SK-N-SH (cell line): ENCODE measurements around the gene TMEM143. TPM values are rescaled to one million over a fixed set of nuclear protein-coding genes. Genes with fewer than 3 reads are reported as not detected.

Experiments
- CTCF ChIA-PET: fragments of 300-600, 350-600 bp; formaldehyde crosslinking; extraction: SDS; loops from one replicate; lab custom pipeline; 2021; lab: Yijun Ruan, JAX
- POLR2A ChIA-PET: fragments of 350-600 bp; sonication (Branson Sonifier 250); formaldehyde crosslinking; extraction: SDS; loops from one replicate; lab custom pipeline; 2020; ENCODE audit warnings: antibody characterized with exemption, inconsistent platforms; lab: Yijun Ruan, JAX
- DNase-seq: peaks from one replicate; pipeline ENCODE4 v3.0.0; 2012
- H2AFZ ChIP-seq: fragments of 200-600 bp; sonication (generic); 2 replicates; pipeline ENCODE4 v1.8.1; 2016; ENCODE audit warnings: antibody characterized with exemption, mild to moderate bottlenecking, low read depth
- H3F3A ChIP-seq: fragments of 200-600 bp; sonication (generic); replicated peaks from 2 replicates; pipeline ENCODE3; 2016; ENCODE audit warnings: antibody characterized with exemption, mild to moderate bottlenecking; ENCODE audit not compliant: insufficient read depth
- H3K27ac ChIP-seq, 2 experiments: fragments of 200-500 bp in 1 of 2; fragments of 200-600 bp in 1 of 2; sonication (Bioruptor generic) in 1 of 2; sonication (generic), shearing (Covaris generic) in 1 of 2; 2 replicates each; pipeline versions ENCODE4 v1.5.1 to v1.6.1; 2014 to 2016; ENCODE audit warnings: low read depth in 2 of 2, inconsistent platforms in 1 of 2, low read length in 1 of 2, mild to moderate bottlenecking in 1 of 2, mixed read lengths in 1 of 2
- H3K27me3 ChIP-seq: fragments of 200-600 bp; sonication (generic), shearing (Covaris generic); 2 replicates; pipeline ENCODE4 v1.6.1; 2016; ENCODE audit warnings: mixed run types; ENCODE audit not compliant: insufficient read depth
- H3K36me3 ChIP-seq, 2 experiments: fragments of 200-500 bp in 1 of 2; fragments of 200-600 bp in 1 of 2; sonication (Bioruptor generic) in 1 of 2; sonication (generic) in 1 of 2; replicated peaks in 1 of 2; 2 replicates each; pipeline versions ENCODE3 to v1.5.1; 2014 to 2016; ENCODE audit warnings: low read length in 1 of 2, mild to moderate bottlenecking in 1 of 2; ENCODE audit not compliant: insufficient read depth in 2 of 2, control insufficient read depth in 1 of 2
- H3K4me1 ChIP-seq, 2 experiments: fragments of 200-500 bp in 1 of 2; fragments of 200-600 bp in 1 of 2; sonication (Bioruptor generic) in 1 of 2; sonication (generic), shearing (Covaris generic) in 1 of 2; 2 replicates each; pipeline versions ENCODE4 v1.5.1 to v1.6.1; 2014 to 2016; ENCODE audit warnings: low read depth in 1 of 2, low read length in 1 of 2, mixed run types in 1 of 2; ENCODE audit not compliant: insufficient read depth in 2 of 2, control insufficient read depth in 1 of 2
- H3K4me2 ChIP-seq: fragments of 200-600 bp; sonication (generic), shearing (Covaris generic); 2 replicates; pipeline ENCODE4 v1.6.1; 2017; ENCODE audit warnings: mixed run types
- H3K4me3 ChIP-seq, 2 experiments: fragments of 200-500 bp in 1 of 2; fragments of 200-600 bp in 1 of 2; sonication (Bioruptor generic) in 1 of 2; sonication (generic), shearing (Covaris generic) in 1 of 2; 2 replicates each; pipeline versions ENCODE4 v1.5.1 to v1.8.1; 2014 to 2016; ENCODE audit warnings: low read depth in 2 of 2, inconsistent platforms in 1 of 2, low read length in 1 of 2, mild to moderate bottlenecking in 1 of 2, mixed read lengths in 1 of 2, moderate library complexity in 1 of 2
- H3K79me2 ChIP-seq: fragments of 200-600 bp; sonication (generic); 2 replicates; pipeline ENCODE4 v1.8.1; 2017; ENCODE audit warnings: mild to moderate bottlenecking; ENCODE audit not compliant: insufficient read depth
- H3K9ac ChIP-seq: fragments of 200-600 bp; sonication (generic); 2 replicates; pipeline ENCODE4 v1.6.1; 2017; ENCODE audit warnings: mixed run types
- H3K9me2 ChIP-seq: fragments of 200-600 bp; sonication (generic); 2 replicates; pipeline ENCODE4 v1.6.1; 2017; ENCODE audit warnings: mixed run types
- H3K9me3 ChIP-seq: fragments of 200-600 bp; sonication (generic); 2 replicates; pipeline ENCODE4 v1.6.1; 2017; ENCODE audit warnings: mixed run types, mild to moderate bottlenecking, moderate library complexity
- H4K20me1 ChIP-seq: fragments of 200-600 bp; sonication (generic); 2 replicates; pipeline ENCODE4 v1.6.1; 2017; ENCODE audit warnings: mild to moderate bottlenecking, mixed run types; ENCODE audit not compliant: insufficient read depth
- CTCF ChIP-seq: fragments of 200-600 bp; sonication (generic); IDR thresholded peaks from 2 replicates; pipeline ENCODE4 v1.6.1; 2017; ENCODE audit warnings: antibody characterized with exemption, mild to moderate bottlenecking, moderate library complexity
- EP300 ChIP-seq, 2 experiments: IDR thresholded peaks; 2 replicates each; pipeline versions ENCODE4 v1.4.0 to v1.6.1; 2012; ENCODE audit warnings: borderline replicate concordance in 1 of 2, low read depth in 1 of 2, low read length in 1 of 2
- EZH2phosphoT487 ChIP-seq: fragments of 200-600 bp; sonication (generic); IDR thresholded peaks from 2 replicates; pipeline ENCODE4 v1.6.1; 2017; ENCODE audit warnings: low read depth, mixed run types, mild to moderate bottlenecking, antibody characterized with exemption, moderate library complexity, borderline replicate concordance
- FOSL2 ChIP-seq: IDR thresholded peaks from 2 replicates; pipeline ENCODE4 v1.4.0; 2012; ENCODE audit warnings: low read depth, mild to moderate bottlenecking, moderate library complexity, borderline replicate concordance
- FOXM1 ChIP-seq: IDR thresholded peaks from 2 replicates; pipeline ENCODE4 v1.4.0; 2012; ENCODE audit warnings: low read depth, mild to moderate bottlenecking
- JUND ChIP-seq: IDR thresholded peaks from 2 replicates; pipeline ENCODE4 v1.4.0; 2012
- NFIC ChIP-seq: IDR thresholded peaks from 2 replicates; pipeline ENCODE4 v1.4.0; 2012; ENCODE audit warnings: borderline replicate concordance
- RCOR1 ChIP-seq: fragments of 150-350 bp; IDR thresholded peaks from 2 replicates; pipeline ENCODE4 v1.6.1; 2017; ENCODE audit warnings: antibody characterized with exemption, low read length
- REST ChIP-seq: IDR thresholded peaks from 2 replicates; pipeline ENCODE4 v1.6.1; 2012; ENCODE audit warnings: mild to moderate bottlenecking, low read depth, low read length, moderate library complexity
- TCF12 ChIP-seq: IDR thresholded peaks from 2 replicates; pipeline ENCODE4 v1.4.0; 2012
- USF2 ChIP-seq: fragments of 150-350 bp; IDR thresholded peaks from 2 replicates; pipeline ENCODE4 v1.6.1; 2017; ENCODE audit warnings: antibody characterized with exemption, low read length, low read depth, borderline replicate concordance
- YY1 ChIP-seq: IDR thresholded peaks from 2 replicates; pipeline ENCODE4 v1.4.0; 2012; ENCODE audit warnings: low read depth, mild to moderate bottlenecking
- ZBTB33 ChIP-seq: IDR thresholded peaks from 2 replicates; pipeline ENCODE4 v1.4.0; 2012; ENCODE audit warnings: low read depth, borderline replicate concordance
- WGBS: methylation state at CpG from one replicate; pipeline ENCODE4 v1.1.6; 2017; ENCODE audit warnings: low lambda C conversion rate; 5-methylcytosine and 5-hydroxymethylcytosine counted together
- polyA plus RNA-seq, 3 experiments: library from polyadenylated mRNA; depleted of rRNA; stranded (reverse); fragments of >200 nt; gene quantifications; 2 replicates each; pipeline ENCODE4 v1.2.3, GENCODE V29; 2012

The TMEM143 gene
- polyA plus RNA-seq, 1 of the 3 experiments (the other 2 are of a cell fraction), result 21.9 TPM

- no peak for DNase-seq
- no peaks in the 10 kb centered on the region for H3K27me3 ChIP-seq
- H3K9ac ChIP-seq, result no peak overlapping the region
- no peaks in the 10 kb centered on the region for H4K20me1 ChIP-seq
- ChIA-PET CTCF (interaction anchor here (1.1 kb wide), 1 partner anchor 12 kb away, joined by 5 read pairs; no protein-coding TSS in a partner anchor), POLR2A (no interaction called here)
- no peak overlapping the region for H3K4me3 ChIP-seq
- H3K36me3 ChIP-seq, result no peaks in the 10 kb centered on the region
- 56% methylated on average over 2 of the region's 12 CpGs for WGBS
- H3K79me2 ChIP-seq, result no peaks in the 10 kb centered on the region
- H3K4me2 ChIP-seq, result no peak overlapping the region
- no peak overlapping the region for H2AFZ ChIP-seq
- TF ChIP-seq FOSL2 (no peak), NFIC (no peak), CTCF (no peak), EP300 (IDR thresholded peaks at IDR 0.05; ENCODE audit: borderline replicate concordance in 1 of 2, low read depth in 1 of 2, low read length in 1 of 2) (no peak), YY1 (no peak), TCF12 (no peak), FOXM1 (no peak), ZBTB33 (no peak), USF2 (no peak)
- no peaks in the 10 kb centered on the region for H3K4me1 ChIP-seq
- no peaks in the 10 kb centered on the region for H3K9me2 ChIP-seq
- no peaks in the 10 kb centered on the region for H3F3A ChIP-seq
- H3K27ac ChIP-seq, result no peak overlapping the region
- H3K9me3 ChIP-seq, result no peaks in the 10 kb centered on the region
Observed at GRCh38 chr19:48302600-48302959, 61.2 kb downstream of the TMEM143 start.

- 59% methylated on average over 1 of the region's 1 CpG for WGBS
- Histone ChIP-seq H3K79me2 (no peaks in the 10 kb centered on the region), H3K36me3 (no peaks in the 10 kb centered on the region), H3K4me2 (no peak overlapping the region), H4K20me1 (no peaks in the 10 kb centered on the region), H3K27ac (no peak overlapping the region), H3K4me3 (no peak overlapping the region), H3K9ac (no peak overlapping the region), H3K27me3 (no peaks in the 10 kb centered on the region), H3K9me3 (no peaks in the 10 kb centered on the region), H3K4me1 (no peaks in the 10 kb centered on the region), H2AFZ (no peak overlapping the region), H3K9me2 (no peaks in the 10 kb centered on the region), H3F3A (no peaks in the 10 kb centered on the region)
- TF ChIP-seq JUND (no peak), REST (no peak), EZH2phosphoT487 (no peak), FOXM1 (no peak), RCOR1 (no peak)
- ChIA-PET CTCF (interaction anchor here (1.1 kb wide), 1 partner anchor 12 kb away, joined by 5 read pairs; no protein-coding TSS in a partner anchor), POLR2A (no interaction called here)
- no peak for DNase-seq
Observed at GRCh38 chr19:48301886-48302599, 61.7 kb downstream of the TMEM143 start.
